ENCODE data around the gene AK1. TPM values are rescaled to one million over a fixed set of nuclear protein-coding genes. Genes with fewer than 3 reads are reported as not detected.

The AK1 gene
- polyA plus RNA-seq, 1 of the 3 experiments (the other 2 are of a cell fraction): 125 TPM

- Histone ChIP-seq H3K27ac (ENCODE audit: low read depth in 2 of 2, low read length in 1 of 2) (no peak overlapping the region), H3K9ac (no peak overlapping the region), H3K36me3 (replicated peaks in 1 of 2; ENCODE audit: control insufficient read depth in 1 of 2, insufficient read depth in 2 of 2, low read length in 1 of 2) (peaks cover 41 to 52% of the 10 kb centered on the region in 2 experiments), H3K9me2 (no peaks in the 10 kb centered on the region), H3K4me1 (ENCODE audit: control insufficient read depth in 1 of 2, insufficient read depth in 2 of 2, low read depth in 1 of 2, low read length in 1 of 2) (peaks cover 9 to 20% of the 10 kb centered on the region in 2 experiments; a peak in 2 of 4 replicates), H3K27me3 (ENCODE audit: insufficient read depth) (no peaks in the 10 kb centered on the region), H3K4me2 (no peak overlapping the region), H3K79me2 (ENCODE audit: insufficient read depth) (peaks cover 26% of the 10 kb centered on the region), H3F3A (replicated peaks; ENCODE audit: insufficient read depth) (peaks cover 9% of the 10 kb centered on the region), H4K20me1 (ENCODE audit: insufficient read depth) (no peaks in the 10 kb centered on the region), H3K4me3 (ENCODE audit: low read depth in 2 of 2, low read length in 1 of 2) (no peak overlapping the region), H2AFZ (ENCODE audit: low read depth) (no peak overlapping the region), H3K9me3 (no peaks in the 10 kb centered on the region)
- TF ChIP-seq SMC3 (IDR thresholded peaks at IDR 0.05; ENCODE audit: low read depth, low read length) (no peak), TEAD4 (IDR thresholded peaks at IDR 0.05; ENCODE audit: borderline replicate concordance, insufficient read depth) (no peak), GATA2 (CRISPR knock-in tag; IDR thresholded peaks at IDR 0.05) (no peak), TCF12 (IDR thresholded peaks at IDR 0.05) (no peak), FOSL2 (IDR thresholded peaks at IDR 0.05; ENCODE audit: borderline replicate concordance, low read depth) (no peak), EZH2phosphoT487 (IDR thresholded peaks at IDR 0.05; ENCODE audit: borderline replicate concordance, low read depth) (no peak), RAD21 (IDR thresholded peaks at IDR 0.05; ENCODE audit: low read length) (no peak), MXI1 (IDR thresholded peaks at IDR 0.05; ENCODE audit: low read depth, low read length) (no peak), RCOR1 (IDR thresholded peaks at IDR 0.05; ENCODE audit: low read length) (no peak), EP300 (IDR thresholded peaks at IDR 0.05; ENCODE audit: borderline replicate concordance in 1 of 2, low read depth in 1 of 2, low read length in 1 of 2) (no peak), ELF1 (IDR thresholded peaks at IDR 0.05) (no peak)
- TF ChIP-seq, protein P1, sequence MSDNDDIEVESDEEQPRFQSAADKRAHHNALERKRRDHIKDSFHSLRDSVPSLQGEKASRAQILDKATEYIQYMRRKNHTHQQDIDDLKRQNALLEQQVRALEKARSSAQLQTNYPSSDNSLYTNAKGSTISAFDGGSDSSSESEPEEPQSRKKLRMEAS (IDR thresholded peaks at IDR 0.05; ENCODE audit: low read depth): no peak
- 85% methylated on average over 11 of the region's 16 CpGs for WGBS (ENCODE audit: low lambda C conversion rate)
- POLR2A ChIA-PET: interaction anchor here (1.9 kb wide), 1 partner anchor 32 kb away, joined by 4 read pairs; no protein-coding TSS in a partner anchor
- no peak for DNase-seq
- CTCF ChIA-PET: interaction anchor here (0.9 to 2.1 kb wide), 9 partner anchors 10 to 307 kb away, joined by 3 to 9 read pairs (median 4); no protein-coding TSS in a partner anchor
These were observed 19.1 kb upstream of the AK1 start for GRCh38 chr9:127896395-127897192.

DNA sequence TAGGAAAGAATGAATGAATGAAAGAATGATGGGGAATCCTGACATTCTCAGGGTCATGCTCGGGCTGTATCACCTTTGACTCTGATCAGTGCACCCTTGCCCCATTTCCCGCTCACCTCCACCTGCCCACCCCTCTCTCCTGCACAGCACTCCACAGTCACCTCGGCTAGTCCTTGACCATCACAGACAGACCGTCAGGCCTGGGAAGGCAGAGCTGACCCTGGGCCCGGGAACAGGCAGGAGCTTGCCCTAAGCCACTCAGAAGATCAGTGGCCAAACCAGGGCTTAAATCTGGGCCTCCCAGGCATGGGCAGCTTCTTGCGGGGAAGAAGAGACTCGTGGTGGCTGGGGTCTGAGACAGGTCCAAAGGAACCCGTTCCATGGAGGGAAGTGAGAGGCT lies 18.3 kb upstream of the AK1 start:
- POLR2A ChIA-PET: no interaction called here

More for the DNA sequence above, 18.3 kb upstream of the AK1 start:
- CTCF ChIA-PET: interaction anchor here (1.4 to 2.1 kb wide), 3 partner anchors 9 to 26 kb away, joined by 3 to 9 read pairs (median 5); no protein-coding TSS in a partner anchor
- Histone ChIP-seq H3K9me3 (no peaks in the 10 kb centered on the region), H3K27ac (ENCODE audit: low read depth in 2 of 2, low read length in 1 of 2) (no peak overlapping the region), H3K9me2 (no peaks in the 10 kb centered on the region), H3K36me3 (replicated peaks in 1 of 2; ENCODE audit: control insufficient read depth in 1 of 2, insufficient read depth in 2 of 2, low read length in 1 of 2) (peaks cover 42 to 57% of the 10 kb centered on the region in 2 experiments), H4K20me1 (ENCODE audit: insufficient read depth) (no peaks in the 10 kb centered on the region), H3K4me1 (ENCODE audit: control insufficient read depth in 1 of 2, insufficient read depth in 2 of 2, low read depth in 1 of 2, low read length in 1 of 2) (peaks cover 9 to 20% of the 10 kb centered on the region in 2 experiments; a peak in 2 of 4 replicates), H3K4me3 (ENCODE audit: low read depth in 2 of 2, low read length in 1 of 2) (no peak overlapping the region; a peak in 1 of 4 replicates), H3F3A (replicated peaks; ENCODE audit: insufficient read depth) (peaks cover 9% of the 10 kb centered on the region), H3K79me2 (ENCODE audit: insufficient read depth) (peaks cover 26% of the 10 kb centered on the region), H3K27me3 (ENCODE audit: insufficient read depth) (no peaks in the 10 kb centered on the region), H3K4me2 (no peak overlapping the region), H2AFZ (ENCODE audit: low read depth) (no peak overlapping the region), H3K9ac (no peak overlapping the region)
- TF ChIP-seq GABPA (IDR thresholded peaks at IDR 0.05; ENCODE audit: low read depth) (no peak), TAF1 (IDR thresholded peaks at IDR 0.05; ENCODE audit: borderline replicate concordance, low read depth, low read length) (no peak), RAD21 (IDR thresholded peaks at IDR 0.05; ENCODE audit: low read length) (no peak)
- no peak for DNase-seq
- over 99% methylated on average over 8 of the region's 8 CpGs for WGBS (ENCODE audit: low lambda C conversion rate)
